MM.1S (cell line): ENCODE data around the gene FARP2.

Experiments
- DNase-seq: peaks from one replicate; pipeline ENCODE4 v3.0.0-alpha.2; 2015
- H2AFZ ChIP-seq: fragments of 300-600 bp; sonication (generic); 2 replicates; pipeline ENCODE4 v1.6.0; 2016; ENCODE audit warnings: antibody characterized with exemption, low read length
- H3F3A ChIP-seq: fragments of 300-600 bp; sonication (generic); 2 replicates; pipeline ENCODE4 v1.6.1; 2016; ENCODE audit warnings: mild to moderate bottlenecking, antibody characterized with exemption, low read length, moderate library complexity, mixed read lengths; ENCODE audit not compliant: insufficient read depth
- H3K27ac ChIP-seq: fragments of 300-600 bp; sonication (generic); 2 replicates; pipeline ENCODE4 v1.5.1; 2016; ENCODE audit warnings: mild to moderate bottlenecking, low read length
- H3K27me3 ChIP-seq: fragments of 300-600 bp; sonication (generic); replicated peaks from 2 replicates; pipeline ENCODE4 v1.6.0; 2016; ENCODE audit warnings: low read length; ENCODE audit not compliant: insufficient read depth
- H3K36me3 ChIP-seq: fragments of 300-600 bp; sonication (generic); replicated peaks from 2 replicates; pipeline ENCODE4 v1.6.1; 2016; ENCODE audit warnings: mild to moderate bottlenecking, low read length, mixed read lengths; ENCODE audit not compliant: insufficient read depth
- H3K4me1 ChIP-seq: fragments of 300-600 bp; sonication (generic); 2 replicates; pipeline ENCODE4 v1.6.1; 2016; ENCODE audit warnings: low read length, mixed read lengths
- H3K4me2 ChIP-seq: fragments of 300-600 bp; sonication (generic); 2 replicates; pipeline ENCODE4 v1.6.0; 2016; ENCODE audit warnings: low read depth, low read length
- H3K4me3 ChIP-seq: fragments of 300-600 bp; sonication (generic); 2 replicates; pipeline ENCODE4 v1.5.1; 2016; ENCODE audit warnings: low read length, mixed read lengths
- H3K79me2 ChIP-seq: fragments of 300-600 bp; sonication (generic); 2 replicates; pipeline ENCODE4 v1.6.1; 2016; ENCODE audit warnings: mixed run types, low read length, mixed read lengths
- H3K9ac ChIP-seq: fragments of 300-600 bp; sonication (generic); 2 replicates; pipeline ENCODE4 v1.6.1; 2016; ENCODE audit warnings: low read length, mixed read lengths
- H3K9me2 ChIP-seq: fragments of 300-600 bp; sonication (generic); replicated peaks from 2 replicates; pipeline ENCODE4 v1.6.1; 2016; ENCODE audit warnings: mild to moderate bottlenecking, low read length, mixed read lengths; ENCODE audit not compliant: insufficient read depth
- H3K9me3 ChIP-seq: fragments of 300-600 bp; sonication (generic); replicated peaks from 2 replicates; pipeline ENCODE4 v1.6.1; 2016; ENCODE audit warnings: mild to moderate bottlenecking, low read length, mixed read lengths; ENCODE audit not compliant: insufficient read depth
- H4K20me1 ChIP-seq: fragments of 300-600 bp; sonication (generic); 2 replicates; pipeline ENCODE4 v1.6.1; 2016; ENCODE audit warnings: mild to moderate bottlenecking, low read length, moderate library complexity, mixed read lengths; ENCODE audit not compliant: insufficient read depth
- EZH2 ChIP-seq: fragments of 300-600 bp; sonication (generic); optimal IDR thresholded peaks from 2 replicates; pipeline ENCODE3; 2017; ENCODE audit warnings: low read depth, mild to moderate bottlenecking, antibody characterized with exemption, low read length, mixed read lengths
- EZH2phosphoT487 ChIP-seq: fragments of 300-600 bp; sonication (generic); IDR thresholded peaks from 2 replicates; pipeline ENCODE4 v1.6.1; 2018; ENCODE audit warnings: antibody characterized with exemption, low read length
- TF ChIP-seq, protein P1 (sequence below): fragments of 300-600 bp; sonication (generic); IDR thresholded peaks from 2 replicates; pipeline ENCODE4 v1.5.1; 2016; ENCODE audit warnings: antibody characterized with exemption, low read length, mixed read lengths

The FARP2 gene

DNA sequence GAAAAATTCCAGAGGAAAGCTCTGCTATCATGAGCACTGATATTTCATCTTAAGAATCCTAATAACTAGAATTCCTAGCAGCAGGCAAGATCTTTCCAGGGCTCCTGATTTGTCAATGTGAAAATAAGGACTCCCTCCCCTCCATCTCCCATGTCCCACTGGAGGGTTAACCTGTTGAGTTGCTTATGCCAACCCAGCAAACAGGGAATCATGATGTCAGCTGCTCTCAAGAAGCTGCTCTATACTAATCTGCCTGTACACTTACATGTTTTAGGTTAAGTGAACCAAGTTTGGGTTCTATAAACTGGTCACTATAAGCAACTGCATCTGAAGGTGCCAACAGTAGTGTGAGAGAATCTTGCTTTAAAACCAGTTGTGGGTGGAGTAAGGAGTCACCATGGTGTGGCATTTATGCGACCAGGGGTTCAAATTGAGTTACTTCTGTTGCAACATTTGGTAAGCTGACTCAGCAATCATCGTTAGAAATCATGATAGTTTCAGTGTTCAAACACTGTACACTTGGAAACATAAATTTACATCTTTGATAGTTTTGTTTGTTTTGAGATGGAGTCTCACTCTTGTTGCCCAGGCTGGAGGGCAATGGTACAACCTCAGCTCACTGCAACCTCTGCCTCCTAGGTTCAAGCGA, 98.9 kb downstream of the FARP2 start:
- Histone ChIP-seq H4K20me1 (no peaks in the 10 kb centered on the region), H3K9me3 (no peaks in the 10 kb centered on the region), H3K9me2 (no peaks in the 10 kb centered on the region), H3K27ac (no peak overlapping the region), H3K36me3 (no peaks in the 10 kb centered on the region), H2AFZ (no peak overlapping the region), H3K4me3 (no peak overlapping the region), H3K4me2 (no peak overlapping the region), H3K4me1 (no peaks in the 10 kb centered on the region), H3K79me2 (no peaks in the 10 kb centered on the region), H3K9ac (no peak overlapping the region), H3K27me3 (no peaks in the 10 kb centered on the region), H3F3A (no peaks in the 10 kb centered on the region)
- no peak for DNase-seq
- no peak for TF ChIP-seq EZH2phosphoT487
- TF ChIP-seq, protein P1, sequence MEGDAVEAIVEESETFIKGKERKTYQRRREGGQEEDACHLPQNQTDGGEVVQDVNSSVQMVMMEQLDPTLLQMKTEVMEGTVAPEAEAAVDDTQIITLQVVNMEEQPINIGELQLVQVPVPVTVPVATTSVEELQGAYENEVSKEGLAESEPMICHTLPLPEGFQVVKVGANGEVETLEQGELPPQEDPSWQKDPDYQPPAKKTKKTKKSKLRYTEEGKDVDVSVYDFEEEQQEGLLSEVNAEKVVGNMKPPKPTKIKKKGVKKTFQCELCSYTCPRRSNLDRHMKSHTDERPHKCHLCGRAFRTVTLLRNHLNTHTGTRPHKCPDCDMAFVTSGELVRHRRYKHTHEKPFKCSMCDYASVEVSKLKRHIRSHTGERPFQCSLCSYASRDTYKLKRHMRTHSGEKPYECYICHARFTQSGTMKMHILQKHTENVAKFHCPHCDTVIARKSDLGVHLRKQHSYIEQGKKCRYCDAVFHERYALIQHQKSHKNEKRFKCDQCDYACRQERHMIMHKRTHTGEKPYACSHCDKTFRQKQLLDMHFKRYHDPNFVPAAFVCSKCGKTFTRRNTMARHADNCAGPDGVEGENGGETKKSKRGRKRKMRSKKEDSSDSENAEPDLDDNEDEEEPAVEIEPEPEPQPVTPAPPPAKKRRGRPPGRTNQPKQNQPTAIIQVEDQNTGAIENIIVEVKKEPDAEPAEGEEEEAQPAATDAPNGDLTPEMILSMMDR = no peak
- no peak for TF ChIP-seq EZH2

DNA sequence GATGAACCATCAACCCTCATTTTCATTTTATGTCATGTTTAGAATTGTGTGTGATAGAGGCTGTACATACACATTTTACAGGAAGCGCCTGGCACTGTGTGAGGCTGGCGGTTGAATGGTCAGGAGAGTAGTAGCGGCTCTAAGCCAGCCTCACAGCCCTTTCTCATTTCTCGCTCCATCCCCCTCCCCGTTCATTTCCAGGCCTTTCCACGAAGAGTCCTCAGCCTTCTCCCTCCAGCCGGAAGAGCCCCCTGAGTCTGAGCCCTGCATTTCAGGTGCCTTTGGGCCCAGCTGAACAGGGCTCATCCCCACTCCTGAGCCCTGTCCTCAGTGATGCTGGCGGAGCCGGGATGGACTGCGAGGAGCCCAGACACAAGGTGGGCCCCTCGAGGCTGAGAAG, 100.5 kb downstream of the FARP2 start:
- no peak for DNase-seq
- H3K4me2 ChIP-seq = no peak overlapping the region
- no peaks in the 10 kb centered on the region for H3K4me1 ChIP-seq
- H3K9ac ChIP-seq = no peak overlapping the region
- H3K9me2 ChIP-seq = no peaks in the 10 kb centered on the region
- H3K36me3 ChIP-seq = no peaks in the 10 kb centered on the region
- no peaks in the 10 kb centered on the region for H3K79me2 ChIP-seq
- H3K27ac ChIP-seq = no peak overlapping the region
- no peaks in the 10 kb centered on the region for H3K27me3 ChIP-seq
- H4K20me1 ChIP-seq = no peaks in the 10 kb centered on the region
- TF ChIP-seq EZH2phosphoT487 (no peak), EZH2 (no peak)
- TF ChIP-seq, protein P1 = no peak
- H2AFZ ChIP-seq = no peak overlapping the region
- no peaks in the 10 kb centered on the region for H3F3A ChIP-seq
- no peak overlapping the region for H3K4me3 ChIP-seq
- no peaks in the 10 kb centered on the region for H3K9me3 ChIP-seq

DNA sequence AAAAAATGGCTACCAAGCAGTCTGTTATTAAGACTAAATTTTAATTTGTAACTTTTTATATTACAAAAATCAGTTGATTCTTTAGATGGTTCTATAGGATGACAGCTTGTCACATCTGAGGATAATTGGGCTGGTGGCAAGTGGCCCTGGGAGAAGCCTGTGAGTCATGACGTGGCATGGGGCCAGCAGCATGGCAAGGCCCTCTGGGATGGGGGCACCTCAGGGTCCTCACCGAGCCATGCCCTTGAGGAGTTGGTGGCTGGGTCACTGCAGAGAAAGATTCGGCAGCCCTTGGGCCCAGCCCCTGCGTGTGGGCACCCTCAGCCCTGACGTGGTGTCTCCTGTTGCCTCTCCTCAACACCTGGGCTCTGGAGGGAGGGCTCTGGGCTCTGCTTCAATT, 102.6 kb downstream of the FARP2 start:
- no peaks in the 10 kb centered on the region for H3K79me2 ChIP-seq
- H3K9ac ChIP-seq = no peak overlapping the region
- no peaks in the 10 kb centered on the region for H3K9me2 ChIP-seq
- no peaks in the 10 kb centered on the region for H4K20me1 ChIP-seq
- H3F3A ChIP-seq = no peaks in the 10 kb centered on the region
- no peak for TF ChIP-seq EZH2
- TF ChIP-seq, protein P1 = no peak
- no peak for TF ChIP-seq EZH2phosphoT487
- H3K4me3 ChIP-seq = no peak overlapping the region
- H3K9me3 ChIP-seq = no peaks in the 10 kb centered on the region
- H3K4me2 ChIP-seq = no peak overlapping the region
- no peaks in the 10 kb centered on the region for H3K27me3 ChIP-seq
- H3K36me3 ChIP-seq = no peaks in the 10 kb centered on the region
- no peak overlapping the region for H2AFZ ChIP-seq
- H3K4me1 ChIP-seq = no peaks in the 10 kb centered on the region
- DNase-seq = no peak
- no peak overlapping the region for H3K27ac ChIP-seq
